Cortex of kidney (tissue), 1 donor: ENCODE data around the gene CDO1.
"Not testable (repeated sequence)": the region's sequence is repeated elsewhere in the genome, so short reads cannot be mapped to it uniquely, and the experiment has no call there.

Experiments used
- DNase-seq: peaks from one replicate; lab custom pipeline; 2025; lab: John Stamatoyannopoulos, UW

Gene CDO1

GRCh38 chr5:115829913-115830312 is 13.5 kb upstream of the CDO1 start:
- DNase-seq, result no peak

GRCh38 chr5:115825948-115826347 is 9.5 kb upstream of the CDO1 start:
- DNase-seq, result no peak

GRCh38 chr5:115824983-115825382 is 8.5 kb upstream of the CDO1 start:
- not testable (repeated sequence) for DNase-seq

- DNase-seq, result no peak
These were observed 4.4 kb upstream of the CDO1 start for GRCh38 chr5:115820846-115821245.

- no peak for DNase-seq
These were observed 2.4 kb upstream of the CDO1 start for GRCh38 chr5:115818821-115819220.

- DNase-seq, result no peak
These were observed 927 bp upstream of the CDO1 start for GRCh38 chr5:115817386-115817785.

GRCh38 chr5:115815693-115816225 is 700 bp downstream of the CDO1 start:
- DNase-seq, result no peak

GRCh38 chr5:115815006-115815692 is 1.3 kb downstream of the CDO1 start:
- no peak for DNase-seq

- DNase-seq, result no peak
These were observed 2.7 kb downstream of the CDO1 start for GRCh38 chr5:115813719-115814118.

- no peak for DNase-seq
These were observed 4.1 kb downstream of the CDO1 start for GRCh38 chr5:115812372-115812771.

- DNase-seq, result no peak
These were observed 5.1 kb downstream of the CDO1 start for GRCh38 chr5:115811406-115811805.

- no peak for DNase-seq
These were observed 5.7 kb downstream of the CDO1 start for GRCh38 chr5:115810761-115811160.

GRCh38 chr5:115809946-115810345 is 6.5 kb downstream of the CDO1 start:
- no peak for DNase-seq

- not testable (repeated sequence) for DNase-seq
These were observed 8.4 kb downstream of the CDO1 start for GRCh38 chr5:115808066-115808465.

GRCh38 chr5:115807654-115808052 is 8.8 kb downstream of the CDO1 start:
- no peak for DNase-seq

- no peak for DNase-seq
These were observed 9.3 kb downstream of the CDO1 start for GRCh38 chr5:115806986-115807653.

GRCh38 chr5:115801984-115802383 is 14.5 kb downstream of the CDO1 start:
- no peak for DNase-seq

GRCh38 chr5:115801152-115801551 is 15.3 kb downstream of the CDO1 start:
- DNase-seq, result no peak

GRCh38 chr5:115800108-115800507 is 16.4 kb downstream of the CDO1 start:
- DNase-seq, result no peak

GRCh38 chr5:115798252-115798651 is 18.2 kb downstream of the CDO1 start:
- DNase-seq, result no peak

GRCh38 chr5:115796656-115797055 is 19.8 kb downstream of the CDO1 start:
- no peak for DNase-seq

- no peak for DNase-seq
These were observed 20.8 kb downstream of the CDO1 start for GRCh38 chr5:115795700-115796099.

GRCh38 chr5:115788440-115788839 is 28.0 kb downstream of the CDO1 start:
- DNase-seq, result no peak

- DNase-seq, result no peak
These were observed 29.0 kb downstream of the CDO1 start for GRCh38 chr5:115787426-115787825.
